B cell (primary cell): ENCODE data around the gene PIK3R2.

ENCODE experiments used
- CTCF ChIP-seq: fragments of 200-600 bp; IDR thresholded peaks from one replicate; pipeline ENCODE4 v1.8.0; 2022; ENCODE audit warnings: antibody characterized with exemption, mild to moderate bottlenecking
- EZH2 ChIP-seq: IDR thresholded peaks from 2 replicates; pipeline ENCODE4 v1.6.1; 2012; ENCODE audit warnings: borderline replicate concordance, low read depth, mild to moderate bottlenecking, moderate library complexity, low read length; ENCODE audit not compliant: insufficient read depth, poor library complexity, severe bottlenecking

- TF ChIP-seq EZH2: no peak
- no peak for TF ChIP-seq CTCF
Observed at GRCh38 chr19:18218159-18218558, 65.2 kb downstream of the PIK3R2 start.
